ENCODE measurements around the gene CNTN4.

DNA sequence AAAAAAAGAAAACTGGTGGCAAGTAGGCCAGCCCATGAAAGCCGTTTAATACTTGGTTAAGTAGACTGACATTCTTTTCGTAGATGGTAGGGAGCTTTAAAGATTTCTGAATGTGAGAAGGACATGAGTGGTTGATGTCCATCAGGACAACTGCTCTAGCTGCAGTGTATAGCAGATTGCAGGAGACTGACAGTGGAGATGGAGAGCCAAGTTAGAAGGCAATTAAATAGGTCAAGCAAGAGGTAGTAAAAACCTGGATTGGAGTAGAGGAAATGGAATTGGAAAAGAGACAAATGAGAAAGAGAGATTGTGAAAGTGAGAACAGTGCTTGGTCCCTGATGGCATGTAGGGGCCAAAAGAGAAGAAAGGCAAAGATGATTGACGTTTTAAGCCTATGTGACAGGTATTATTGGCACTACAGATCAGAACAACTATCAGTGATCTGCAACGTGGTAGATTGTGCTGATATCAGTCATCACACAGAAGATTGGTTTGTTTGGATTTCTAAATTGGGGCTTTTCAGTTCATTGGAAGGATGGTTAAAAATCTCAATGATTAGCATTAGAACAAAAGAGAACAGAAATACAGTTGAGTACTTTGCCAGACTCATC is 74.0 kb downstream of the CNTN4 start:
- TF ChIP-seq EZH2 (IDR thresholded peaks at IDR 0.05; ENCODE audit: low read depth, low read length, severe bottlenecking) (no peak), SRF (IDR thresholded peaks at IDR 0.05; ENCODE audit: low read depth, low read length) (no peak), SP1 (IDR thresholded peaks at IDR 0.05; ENCODE audit: low read depth, low read length) (no peak)
- TF ChIP-seq, protein P1, sequence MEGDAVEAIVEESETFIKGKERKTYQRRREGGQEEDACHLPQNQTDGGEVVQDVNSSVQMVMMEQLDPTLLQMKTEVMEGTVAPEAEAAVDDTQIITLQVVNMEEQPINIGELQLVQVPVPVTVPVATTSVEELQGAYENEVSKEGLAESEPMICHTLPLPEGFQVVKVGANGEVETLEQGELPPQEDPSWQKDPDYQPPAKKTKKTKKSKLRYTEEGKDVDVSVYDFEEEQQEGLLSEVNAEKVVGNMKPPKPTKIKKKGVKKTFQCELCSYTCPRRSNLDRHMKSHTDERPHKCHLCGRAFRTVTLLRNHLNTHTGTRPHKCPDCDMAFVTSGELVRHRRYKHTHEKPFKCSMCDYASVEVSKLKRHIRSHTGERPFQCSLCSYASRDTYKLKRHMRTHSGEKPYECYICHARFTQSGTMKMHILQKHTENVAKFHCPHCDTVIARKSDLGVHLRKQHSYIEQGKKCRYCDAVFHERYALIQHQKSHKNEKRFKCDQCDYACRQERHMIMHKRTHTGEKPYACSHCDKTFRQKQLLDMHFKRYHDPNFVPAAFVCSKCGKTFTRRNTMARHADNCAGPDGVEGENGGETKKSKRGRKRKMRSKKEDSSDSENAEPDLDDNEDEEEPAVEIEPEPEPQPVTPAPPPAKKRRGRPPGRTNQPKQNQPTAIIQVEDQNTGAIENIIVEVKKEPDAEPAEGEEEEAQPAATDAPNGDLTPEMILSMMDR (IDR thresholded peaks at IDR 0.05; ENCODE audit: control extremely low read depth in 1 of 3, insufficient read depth in 1 of 3, low read depth in 1 of 3, low read length in 3 of 3): no peak
